Stomach smooth muscle (tissue), 2 donors: ENCODE results near the gene OPA1.

Experiments used
- H3K27ac ChIP-seq: one replicate; pipeline ENCODE4 v1.7.0; 2013; ENCODE audit warnings: mild to moderate bottlenecking, low read length, inconsistent platforms
- H3K27me3 ChIP-seq, 2 donors: one replicate each; pipeline ENCODE4 v1.7.0; 2013; ENCODE audit warnings: low read length in 2 of 2; ENCODE audit not compliant: insufficient read depth in 2 of 2, control insufficient read depth in 1 of 2
- H3K36me3 ChIP-seq, 2 donors: one replicate each; pipeline ENCODE4 v1.7.0; 2013; ENCODE audit warnings: low read length in 2 of 2; ENCODE audit not compliant: control insufficient read depth in 2 of 2, insufficient read depth in 2 of 2
- H3K4me1 ChIP-seq: one replicate; pipeline ENCODE4 v1.7.0; 2013; ENCODE audit warnings: low read length; ENCODE audit not compliant: control insufficient read depth, insufficient read depth
- H3K4me3 ChIP-seq, 2 donors: one replicate each; pipeline ENCODE4 v1.7.0; 2013; ENCODE audit warnings: low read length in 2 of 2
- H3K9ac ChIP-seq, 2 donors: one replicate each; pipeline ENCODE4 v1.7.0; 2013; ENCODE audit warnings: low read length in 2 of 2, mild to moderate bottlenecking in 1 of 2
- H3K9me3 ChIP-seq, 2 donors: one replicate each; pipeline ENCODE4 v1.7.0; 2013; ENCODE audit warnings: low read length in 2 of 2; ENCODE audit not compliant: control insufficient read depth in 2 of 2
- donor health status: healthy.
- donor health status: Pancreatic carcinoma.

The OPA1 gene

DNA sequence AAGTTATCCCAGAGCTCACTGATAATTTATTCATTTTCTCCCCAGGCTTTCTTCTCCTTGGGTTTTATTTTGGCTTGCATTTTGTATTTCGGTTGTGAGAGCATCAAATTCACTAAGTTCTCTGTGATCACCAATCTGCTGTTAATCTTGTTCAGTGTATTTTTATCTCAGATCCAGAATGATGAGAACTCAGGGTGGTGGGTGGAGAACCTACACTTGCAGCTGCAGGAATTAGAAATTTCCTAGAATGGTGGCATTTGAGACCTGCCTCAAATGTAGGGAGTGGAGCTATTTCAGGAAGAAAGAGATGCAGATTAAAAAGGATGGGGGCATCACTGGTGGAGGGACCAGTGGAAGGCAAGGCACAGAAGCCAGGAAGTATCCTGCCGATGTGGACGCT lies 129.6 kb downstream of the OPA1 start:
- Histone ChIP-seq H3K4me3 (no peak overlapping the region), H3K4me1 (no peaks in the 10 kb centered on the region), H3K27me3 (no peaks in the 10 kb centered on the region), H3K9ac (no peak overlapping the region), H3K9me3 (no peaks in the 10 kb centered on the region), H3K27ac (no peak overlapping the region), H3K36me3 (no peaks in the 10 kb centered on the region)

DNA sequence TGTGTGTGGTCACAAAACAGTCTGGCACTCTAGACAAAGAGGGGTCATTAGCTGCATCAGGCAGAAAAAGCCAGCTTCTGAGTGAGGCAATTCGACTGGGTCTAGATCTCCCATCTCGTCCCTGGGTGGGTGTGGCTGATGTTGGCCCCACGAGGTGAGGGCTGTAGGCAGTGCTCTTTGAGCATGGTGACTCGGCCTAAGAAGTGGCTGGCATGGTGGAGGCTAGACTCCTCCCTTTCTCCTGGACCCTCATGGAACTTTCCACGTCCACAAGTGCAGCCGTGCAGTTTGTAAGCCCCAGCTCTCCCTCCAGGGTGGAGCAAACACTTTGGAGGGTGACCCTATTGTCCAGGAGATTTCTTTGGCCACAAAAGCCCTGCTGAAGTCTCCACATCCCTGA lies 134.1 kb downstream of the OPA1 start:
- H3K4me3 ChIP-seq, result no peak overlapping the region
- no peaks in the 10 kb centered on the region for H3K9me3 ChIP-seq
- H3K27me3 ChIP-seq, result no peaks in the 10 kb centered on the region
- no peaks in the 10 kb centered on the region for H3K36me3 ChIP-seq
- no peak overlapping the region for H3K9ac ChIP-seq
- no peak overlapping the region for H3K27ac ChIP-seq
- no peaks in the 10 kb centered on the region for H3K4me1 ChIP-seq

DNA sequence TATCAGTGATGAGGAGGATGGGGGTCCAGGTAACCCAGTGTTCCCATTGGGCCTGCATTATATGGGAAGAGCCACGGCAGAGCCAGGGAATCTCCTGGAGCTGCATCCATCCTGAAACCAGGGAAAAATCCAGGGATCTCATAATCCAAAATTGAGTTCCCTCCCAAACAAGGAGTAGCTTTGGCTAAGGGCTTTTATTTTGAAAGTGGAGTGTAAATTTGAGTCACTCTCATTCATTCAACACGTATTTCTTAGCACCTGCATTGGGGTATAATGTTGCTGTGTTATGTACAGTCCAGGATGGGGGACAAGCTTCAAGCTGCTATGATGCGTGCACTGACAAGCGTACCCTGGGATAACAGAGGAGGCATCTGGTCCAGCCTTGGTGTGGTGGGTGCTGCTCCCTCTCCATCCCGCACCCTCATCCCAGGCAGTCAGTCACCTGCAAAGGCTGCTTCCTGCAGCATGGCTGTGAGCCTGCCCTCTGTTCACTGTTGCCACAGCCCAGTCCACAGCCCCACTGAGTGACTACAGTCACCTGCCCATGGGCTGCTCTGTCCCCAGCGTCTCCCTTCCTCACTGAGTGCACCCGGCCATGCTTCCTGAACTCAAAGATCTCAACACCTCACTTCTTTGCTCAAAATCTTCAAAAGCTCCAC lies 135.6 kb downstream of the OPA1 start:
- Histone ChIP-seq H3K4me3 (no peak overlapping the region), H3K27ac (no peak overlapping the region), H3K9me3 (no peaks in the 10 kb centered on the region), H3K4me1 (no peaks in the 10 kb centered on the region), H3K36me3 (no peaks in the 10 kb centered on the region), H3K27me3 (no peaks in the 10 kb centered on the region), H3K9ac (no peak overlapping the region)

DNA sequence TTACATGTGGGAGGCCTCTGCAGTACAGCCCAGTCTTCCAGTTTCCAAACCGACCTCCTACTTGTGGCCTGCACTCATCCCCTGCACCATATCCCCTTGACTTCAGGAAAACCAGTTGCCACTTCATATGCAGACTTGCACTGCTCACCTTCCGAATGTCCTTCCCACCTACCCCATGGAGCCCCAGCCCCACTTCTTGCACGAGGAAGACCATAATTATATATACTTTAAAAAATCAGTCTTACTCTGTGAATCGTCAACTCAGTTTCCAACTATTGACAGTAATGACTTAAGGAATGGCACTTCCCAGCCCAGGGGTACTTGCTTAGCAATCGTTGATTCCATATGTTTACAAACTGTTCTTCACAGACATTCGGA lies 136.1 kb downstream of the OPA1 start:
- Histone ChIP-seq H3K36me3 (no peaks in the 10 kb centered on the region), H3K4me3 (no peak overlapping the region), H3K9ac (no peak overlapping the region), H3K9me3 (no peaks in the 10 kb centered on the region), H3K27ac (no peak overlapping the region), H3K27me3 (no peaks in the 10 kb centered on the region), H3K4me1 (no peaks in the 10 kb centered on the region)

DNA sequence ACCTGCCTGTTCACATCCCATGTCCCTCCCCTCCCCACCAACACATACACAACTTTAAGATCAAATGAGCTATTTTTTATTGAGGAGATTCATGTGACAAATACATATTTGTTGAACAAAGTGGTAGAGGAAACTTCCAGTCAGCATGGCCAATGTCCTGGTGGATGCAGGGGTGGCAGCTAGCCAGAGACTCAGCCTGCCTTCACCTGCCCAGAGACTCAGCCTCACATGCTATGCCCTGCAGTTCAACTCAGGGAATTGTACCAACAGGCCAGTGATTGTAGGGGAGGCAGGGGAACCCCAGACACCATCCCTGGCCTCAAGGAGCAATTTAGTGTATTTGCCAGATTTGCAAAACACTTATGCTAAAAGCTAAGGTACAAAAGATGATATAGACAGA lies 136.6 kb downstream of the OPA1 start:
- Histone ChIP-seq H3K36me3 (no peaks in the 10 kb centered on the region), H3K4me3 (no peak overlapping the region), H3K9ac (no peak overlapping the region), H3K4me1 (no peaks in the 10 kb centered on the region), H3K27ac (no peak overlapping the region), H3K27me3 (no peaks in the 10 kb centered on the region), H3K9me3 (no peaks in the 10 kb centered on the region)

DNA sequence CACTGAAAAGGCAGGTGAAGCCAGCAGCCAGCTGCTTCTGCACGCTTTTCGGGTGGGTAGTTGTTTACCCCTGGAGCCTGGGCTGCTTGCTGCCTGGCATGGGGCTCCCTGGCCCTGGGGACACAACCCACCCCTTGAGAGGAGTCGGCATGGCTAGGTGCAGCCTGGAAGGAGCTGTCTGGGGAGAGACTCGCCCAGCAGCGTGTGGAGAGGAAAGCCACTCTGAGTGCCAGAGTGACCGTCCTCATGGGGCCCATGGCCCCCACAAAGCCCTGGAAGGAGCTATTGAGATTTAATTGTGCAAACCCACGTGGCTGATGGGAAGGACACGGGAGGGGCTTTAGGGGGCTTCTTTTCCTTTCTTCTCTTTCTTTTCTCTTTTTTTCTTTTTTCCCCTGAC lies 137.5 kb downstream of the OPA1 start:
- no peak overlapping the region for H3K27ac ChIP-seq
- no peak overlapping the region for H3K9ac ChIP-seq
- no peaks in the 10 kb centered on the region for H3K36me3 ChIP-seq
- H3K4me3 ChIP-seq, result no peak overlapping the region
- no peaks in the 10 kb centered on the region for H3K9me3 ChIP-seq
- no peaks in the 10 kb centered on the region for H3K4me1 ChIP-seq
- H3K27me3 ChIP-seq, result no peaks in the 10 kb centered on the region

DNA sequence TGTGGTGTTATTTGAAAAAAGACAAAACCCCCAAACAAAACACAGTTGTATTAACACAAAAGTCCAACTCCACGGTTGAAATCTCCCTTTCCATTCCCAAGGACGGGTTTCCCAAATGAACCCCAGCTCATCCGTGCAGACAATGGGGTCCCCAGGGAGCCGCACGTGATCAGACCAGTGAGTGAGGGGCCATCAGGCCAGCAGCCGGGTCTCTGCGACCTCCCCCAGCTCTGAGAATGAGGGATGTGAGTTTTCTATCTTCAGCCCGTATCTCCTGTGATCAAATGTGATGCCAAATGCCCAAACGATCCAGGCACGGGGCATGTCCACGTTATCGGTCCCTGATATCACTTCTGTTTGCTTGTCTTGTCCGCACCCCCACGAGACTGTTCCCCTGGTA lies 138.0 kb downstream of the OPA1 start:
- Histone ChIP-seq H3K9ac (no peak overlapping the region), H3K27ac (no peak overlapping the region), H3K27me3 (no peaks in the 10 kb centered on the region), H3K9me3 (no peaks in the 10 kb centered on the region), H3K4me3 (no peak overlapping the region), H3K36me3 (no peaks in the 10 kb centered on the region), H3K4me1 (no peaks in the 10 kb centered on the region)

DNA sequence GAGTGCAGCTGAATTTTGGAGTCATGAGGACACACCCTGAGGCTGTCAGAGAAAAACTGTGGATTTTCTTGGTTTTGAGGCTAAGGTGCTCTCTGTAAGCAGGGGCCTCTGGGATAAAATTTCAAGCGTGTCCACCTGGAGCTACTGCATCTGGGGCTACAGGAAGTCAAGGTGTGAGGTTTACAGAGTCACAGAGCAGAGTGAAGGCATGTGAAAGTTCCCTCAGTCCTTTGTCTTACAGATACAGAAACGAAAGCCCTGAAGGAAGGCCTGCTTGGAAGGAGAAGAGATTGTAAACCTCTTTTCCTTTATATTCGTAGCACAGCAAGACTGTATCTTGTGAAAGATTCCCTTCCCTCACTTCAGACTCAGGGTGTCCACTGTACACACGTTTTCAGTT lies 138.6 kb downstream of the OPA1 start:
- Histone ChIP-seq H3K4me3 (no peak overlapping the region), H3K9me3 (no peaks in the 10 kb centered on the region), H3K9ac (no peak overlapping the region), H3K36me3 (no peaks in the 10 kb centered on the region), H3K27ac (no peak overlapping the region), H3K4me1 (no peaks in the 10 kb centered on the region), H3K27me3 (no peaks in the 10 kb centered on the region)

DNA sequence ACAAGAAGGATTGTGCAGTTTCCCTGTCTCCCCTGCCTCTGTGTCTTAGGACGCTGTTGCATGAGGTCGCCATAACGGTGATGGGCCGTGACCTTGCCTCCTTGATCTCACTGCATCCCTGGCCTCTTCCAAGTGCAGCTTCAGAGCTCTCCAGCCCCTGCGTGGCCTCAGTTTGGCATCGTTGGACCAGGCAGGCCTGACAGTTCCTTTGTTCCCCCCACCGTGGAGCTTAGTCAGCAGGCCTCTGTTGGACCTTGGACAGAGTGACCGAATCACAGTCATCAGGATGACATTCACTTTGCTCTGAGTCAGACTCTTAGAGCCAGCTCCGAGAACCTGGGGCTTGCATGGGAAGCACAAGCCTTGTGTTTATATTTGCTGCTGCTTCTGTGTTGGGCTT lies 139.4 kb downstream of the OPA1 start:
- no peak overlapping the region for H3K27ac ChIP-seq
- H3K4me1 ChIP-seq, result no peaks in the 10 kb centered on the region
- H3K36me3 ChIP-seq, result no peaks in the 10 kb centered on the region
- no peaks in the 10 kb centered on the region for H3K27me3 ChIP-seq
- no peak overlapping the region for H3K9ac ChIP-seq
- H3K9me3 ChIP-seq, result no peaks in the 10 kb centered on the region
- H3K4me3 ChIP-seq, result no peak overlapping the region

DNA sequence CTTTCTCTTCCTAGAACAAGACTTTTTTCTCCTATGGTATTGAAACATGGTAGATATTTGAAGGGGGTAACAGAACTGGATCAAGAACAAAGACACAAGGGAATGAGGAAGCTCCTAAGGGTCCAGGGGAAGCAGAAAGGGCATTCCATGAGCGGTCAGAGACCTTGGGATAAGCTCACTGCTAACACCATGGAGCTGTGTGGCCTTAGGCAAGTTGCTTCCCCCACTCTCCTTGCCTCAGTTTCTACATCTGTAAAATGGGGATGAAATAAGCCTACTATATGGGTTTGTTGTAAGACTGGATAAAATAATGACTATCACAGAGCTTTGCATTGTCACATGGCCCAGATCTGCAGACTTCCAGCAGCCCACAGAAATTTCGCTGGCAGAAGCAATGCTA lies 139.8 kb downstream of the OPA1 start:
- Histone ChIP-seq H3K9me3 (no peaks in the 10 kb centered on the region), H3K36me3 (no peaks in the 10 kb centered on the region), H3K27me3 (no peaks in the 10 kb centered on the region), H3K9ac (no peak overlapping the region), H3K27ac (no peak overlapping the region), H3K4me1 (no peaks in the 10 kb centered on the region), H3K4me3 (no peak overlapping the region)

DNA sequence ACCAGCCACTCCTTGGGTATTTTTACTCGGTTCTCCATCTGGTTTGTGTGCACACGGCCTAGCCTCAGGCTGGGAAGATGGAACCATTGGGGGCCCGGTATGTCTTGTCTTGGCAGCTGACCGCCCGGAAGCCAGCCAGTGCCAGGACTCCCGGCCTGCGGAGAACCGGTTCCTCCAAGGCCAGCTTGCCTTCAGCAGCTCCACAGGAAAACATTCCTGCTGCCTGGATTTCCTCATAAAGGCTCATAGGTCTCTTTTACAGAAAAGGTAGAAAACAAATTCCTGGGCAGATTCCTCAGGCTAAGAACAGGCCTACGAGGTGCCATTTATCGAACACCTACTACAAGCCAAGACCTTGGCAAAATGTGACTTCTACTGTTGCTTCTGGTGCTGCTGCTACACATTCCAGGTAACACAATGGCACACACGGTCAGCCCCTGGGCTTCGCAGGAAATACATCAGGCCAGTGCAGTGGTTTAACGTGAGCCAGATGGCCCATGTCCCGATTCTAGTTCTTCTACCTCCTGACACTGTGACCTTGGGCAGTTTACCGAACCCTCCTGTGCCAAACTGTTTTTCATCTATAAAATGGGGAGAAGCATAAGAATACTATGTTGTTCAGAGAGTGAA lies 141.8 kb downstream of the OPA1 start:
- Histone ChIP-seq H3K4me3 (no peak overlapping the region), H3K36me3 (no peaks in the 10 kb centered on the region), H3K4me1 (no peaks in the 10 kb centered on the region), H3K27ac (no peak overlapping the region), H3K9me3 (no peaks in the 10 kb centered on the region), H3K27me3 (no peaks in the 10 kb centered on the region), H3K9ac (no peak overlapping the region)
